Measurements from ENCODE around the gene EPHA3.

GRCh38 chr3:89261673-89262072, 154.3 kb downstream of the EPHA3 start:
- TF ChIP-seq, protein P1, sequence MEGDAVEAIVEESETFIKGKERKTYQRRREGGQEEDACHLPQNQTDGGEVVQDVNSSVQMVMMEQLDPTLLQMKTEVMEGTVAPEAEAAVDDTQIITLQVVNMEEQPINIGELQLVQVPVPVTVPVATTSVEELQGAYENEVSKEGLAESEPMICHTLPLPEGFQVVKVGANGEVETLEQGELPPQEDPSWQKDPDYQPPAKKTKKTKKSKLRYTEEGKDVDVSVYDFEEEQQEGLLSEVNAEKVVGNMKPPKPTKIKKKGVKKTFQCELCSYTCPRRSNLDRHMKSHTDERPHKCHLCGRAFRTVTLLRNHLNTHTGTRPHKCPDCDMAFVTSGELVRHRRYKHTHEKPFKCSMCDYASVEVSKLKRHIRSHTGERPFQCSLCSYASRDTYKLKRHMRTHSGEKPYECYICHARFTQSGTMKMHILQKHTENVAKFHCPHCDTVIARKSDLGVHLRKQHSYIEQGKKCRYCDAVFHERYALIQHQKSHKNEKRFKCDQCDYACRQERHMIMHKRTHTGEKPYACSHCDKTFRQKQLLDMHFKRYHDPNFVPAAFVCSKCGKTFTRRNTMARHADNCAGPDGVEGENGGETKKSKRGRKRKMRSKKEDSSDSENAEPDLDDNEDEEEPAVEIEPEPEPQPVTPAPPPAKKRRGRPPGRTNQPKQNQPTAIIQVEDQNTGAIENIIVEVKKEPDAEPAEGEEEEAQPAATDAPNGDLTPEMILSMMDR (IDR thresholded peaks at IDR 0.05) = no peak
- no peak for TF ChIP-seq EP300 (IDR thresholded peaks at IDR 0.05)
- TF ChIP-seq POLR2AphosphoS5 (IDR thresholded peaks at IDR 0.05) = no peak
